GM21786 (cell line): ENCODE results near the gene MEF2C.

Experiments
- ATAC-seq: cut with Tn5 transposase; IDR thresholded peaks from one replicate; pipeline ENCODE4 v1.9.1; 2021; ENCODE audit not compliant: unreplicated experiment

Gene MEF2C

DNA sequence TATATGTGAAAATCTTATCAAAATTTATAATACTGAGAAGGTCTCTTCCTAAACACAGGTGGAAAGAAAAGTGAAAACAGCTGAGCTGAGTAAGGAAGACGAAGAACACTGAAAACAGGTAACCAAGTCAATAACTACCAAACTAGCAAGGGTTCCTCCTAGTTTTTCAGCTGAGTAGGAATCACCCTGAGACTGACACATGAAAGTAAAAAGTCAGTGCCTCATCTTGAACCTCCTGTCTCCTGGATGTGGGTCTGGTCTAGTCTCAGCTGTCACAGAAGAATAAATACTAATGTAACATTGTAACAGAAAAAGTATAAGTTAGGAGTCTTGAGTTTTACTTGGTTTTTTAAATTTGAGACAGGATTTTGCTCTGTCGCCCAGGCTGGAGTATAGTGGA, 121.0 kb downstream of the MEF2C start:
- no peak for ATAC-seq

DNA sequence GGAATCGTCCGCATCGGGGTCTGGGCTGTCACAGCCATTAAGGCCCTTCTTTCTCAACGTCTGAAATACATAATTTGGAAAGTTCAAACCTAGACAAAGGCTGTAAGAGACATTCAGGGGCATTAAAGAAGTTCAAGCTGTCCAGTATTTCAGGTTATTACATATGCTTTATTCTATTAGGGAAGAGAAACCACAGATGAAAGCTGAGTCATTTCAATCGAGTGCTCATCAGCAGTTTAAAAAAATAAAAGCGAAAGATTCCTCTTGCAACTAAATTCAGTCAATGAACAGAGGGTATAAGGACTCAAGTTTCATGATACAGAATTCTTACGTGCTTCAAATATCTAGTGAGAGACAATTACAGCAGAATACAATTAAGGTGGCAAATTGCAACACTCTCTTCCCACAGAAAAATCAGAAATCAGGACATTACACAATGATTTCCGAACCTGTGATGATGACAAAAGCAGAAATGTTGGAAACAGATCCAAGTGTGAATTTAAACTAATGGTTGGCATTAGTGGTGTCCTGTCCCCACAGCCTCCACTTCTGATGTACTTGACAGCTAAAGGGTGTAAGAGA, 121.6 kb downstream of the MEF2C start:
- peak; percentile 51 for ATAC-seq

DNA sequence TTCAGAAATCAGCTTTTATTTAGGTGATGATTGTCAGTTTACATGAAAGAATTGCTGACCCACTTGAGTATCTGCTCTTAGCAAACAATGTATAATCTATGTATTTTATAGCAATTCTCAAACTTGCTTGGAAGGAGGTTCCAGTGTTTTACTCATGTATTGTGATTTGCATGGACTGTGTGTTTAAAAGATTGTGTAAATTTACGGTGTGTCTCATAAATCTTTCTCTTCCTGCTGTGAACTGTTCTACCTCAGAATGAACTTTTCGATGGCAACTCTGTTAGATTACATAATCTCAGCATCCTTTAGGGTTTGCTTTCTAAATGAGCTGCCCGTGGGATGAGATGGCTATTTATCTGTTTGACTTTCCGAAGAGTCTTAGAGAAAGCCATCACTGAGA, 122.5 kb downstream of the MEF2C start:
- ATAC-seq: no peak

DNA sequence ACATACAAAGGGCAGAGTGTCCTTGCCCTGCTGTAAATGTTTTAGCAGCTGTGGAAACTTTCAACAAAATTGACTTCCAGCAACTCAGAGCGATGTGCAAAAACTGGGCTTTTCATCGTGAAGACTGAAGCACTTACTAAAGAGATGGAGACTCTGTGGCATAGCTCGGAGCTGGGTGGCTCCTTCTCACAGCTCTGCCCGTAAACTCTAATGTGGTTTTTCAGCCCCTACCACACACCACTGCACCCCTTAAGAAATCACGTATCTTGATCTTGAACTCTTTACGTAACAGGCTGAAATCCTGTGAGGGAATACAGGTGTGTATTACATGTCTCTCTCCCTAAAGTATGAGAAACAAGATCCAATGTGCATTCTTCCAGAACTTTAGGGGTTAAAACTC, 124.4 kb downstream of the MEF2C start:
- ATAC-seq: no peak

DNA sequence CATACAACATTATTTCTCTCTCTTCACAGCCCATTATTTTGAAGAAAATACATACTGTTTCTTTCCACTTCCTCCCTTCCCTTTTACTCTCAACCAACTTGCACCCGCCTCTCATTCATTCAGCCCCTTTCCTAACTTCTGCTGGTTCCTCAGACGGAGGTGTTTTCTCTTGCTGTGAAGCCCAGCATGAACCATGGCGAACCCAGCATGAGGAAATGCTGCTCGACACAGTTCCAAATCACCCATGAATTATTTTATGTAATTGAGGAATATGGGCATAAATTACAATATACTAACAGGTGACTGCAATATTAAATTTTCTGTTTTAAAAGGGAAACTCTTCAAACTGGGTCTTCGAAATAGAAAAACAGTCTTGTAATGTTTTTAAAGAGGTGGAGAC, 124.8 kb downstream of the MEF2C start:
- no peak for ATAC-seq

DNA sequence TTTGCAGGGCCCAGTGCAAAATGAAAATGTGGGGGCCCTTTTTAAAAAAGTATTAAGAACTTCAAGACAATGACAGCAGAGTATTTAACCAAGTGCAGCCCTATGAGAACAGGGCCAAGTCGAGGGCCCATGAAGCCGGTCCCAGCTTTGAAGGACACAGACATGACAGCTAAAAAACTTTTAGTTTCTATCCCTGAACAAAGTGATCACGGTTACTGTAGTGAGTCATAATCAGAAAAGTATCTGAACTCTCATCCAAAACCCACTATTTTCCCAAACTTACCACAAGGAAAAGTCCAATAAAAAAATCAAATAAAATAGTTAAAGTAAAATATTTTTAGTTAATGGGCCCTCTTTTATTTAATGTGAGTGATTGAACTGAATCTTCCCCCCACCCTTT, 126.0 kb downstream of the MEF2C start:
- peak; percentile 47 for ATAC-seq

DNA sequence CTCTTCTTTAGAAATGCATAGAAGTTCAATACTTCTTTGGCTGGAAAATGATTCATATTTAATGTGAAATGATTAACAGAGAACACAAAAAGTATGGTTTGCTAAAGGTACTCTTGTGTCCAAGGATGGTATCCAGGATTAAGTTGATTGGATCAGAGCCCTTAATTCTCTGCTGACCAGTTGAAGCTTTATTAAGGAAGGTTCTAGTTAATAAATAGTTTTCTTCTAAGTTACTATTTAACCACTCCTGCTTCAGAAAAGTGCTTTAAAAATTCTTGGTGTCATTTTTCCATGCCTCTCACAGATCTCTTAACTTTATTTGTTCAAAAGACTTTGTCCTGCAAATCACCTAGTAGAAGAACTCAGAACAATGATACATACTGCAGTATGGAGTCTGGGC, 134.3 kb downstream of the MEF2C start:
- ATAC-seq: no peak

GRCh38 chr5:88746438-88746882, 136.5 kb downstream of the MEF2C start:
- ATAC-seq: peak; percentile 93

DNA sequence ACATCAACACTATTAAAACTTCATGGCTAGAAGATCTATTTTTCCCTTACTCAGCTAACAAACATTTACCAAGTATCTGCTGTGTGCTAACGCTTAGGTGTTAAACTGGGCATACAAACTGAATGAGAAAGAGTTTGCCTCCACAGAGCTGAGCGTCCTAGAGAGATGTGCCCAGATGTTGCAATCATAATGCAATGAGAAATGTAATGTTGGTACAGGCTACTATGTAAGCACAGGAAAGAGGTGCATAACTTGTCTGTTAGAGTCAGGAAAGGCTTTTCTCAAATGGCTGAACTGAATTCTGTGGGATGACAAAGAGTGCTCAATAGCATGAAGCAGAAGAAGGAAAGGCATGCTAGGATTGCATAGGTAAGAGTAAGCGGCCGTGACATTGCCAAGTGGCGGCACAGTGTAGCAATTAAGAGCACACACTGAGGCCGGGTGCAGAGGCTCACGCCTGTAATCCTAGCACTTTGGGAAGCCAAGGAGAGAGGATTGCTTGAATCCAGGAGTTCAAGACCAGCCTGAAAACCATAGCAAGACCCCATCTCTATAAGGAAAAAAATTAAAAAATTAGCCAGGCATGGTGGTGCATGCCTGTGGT, 137.8 kb downstream of the MEF2C start:
- ATAC-seq: no peak

- ATAC-seq: no peak
These were observed 139.7 kb downstream of the MEF2C start for GRCh38 chr5:88743231-88743834.

GRCh38 chr5:88741964-88742363, 141.0 kb downstream of the MEF2C start:
- no peak for ATAC-seq

- ATAC-seq: no peak
These were observed 142.3 kb downstream of the MEF2C start for GRCh38 chr5:88740604-88741185.

DNA sequence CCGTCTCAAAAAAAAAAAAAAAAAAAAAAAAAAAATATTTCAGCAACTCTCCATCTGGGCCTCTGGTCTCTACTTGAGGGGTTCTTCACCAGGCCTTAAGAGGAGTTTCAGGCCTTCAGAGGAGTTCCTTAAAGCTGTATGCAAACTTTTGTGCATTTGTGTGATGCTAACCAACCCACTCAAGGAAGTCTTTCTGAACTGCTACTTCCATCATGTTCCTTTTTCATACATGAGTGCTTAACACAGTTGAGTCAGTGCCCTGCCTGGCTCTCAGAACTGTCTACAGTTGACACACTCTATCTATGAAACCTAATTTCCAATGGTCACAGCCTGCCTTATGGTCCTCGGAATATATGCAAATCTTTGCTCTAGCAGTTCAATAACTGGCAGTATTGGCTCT, 146.5 kb downstream of the MEF2C start:
- peak; percentile 31 for ATAC-seq

DNA sequence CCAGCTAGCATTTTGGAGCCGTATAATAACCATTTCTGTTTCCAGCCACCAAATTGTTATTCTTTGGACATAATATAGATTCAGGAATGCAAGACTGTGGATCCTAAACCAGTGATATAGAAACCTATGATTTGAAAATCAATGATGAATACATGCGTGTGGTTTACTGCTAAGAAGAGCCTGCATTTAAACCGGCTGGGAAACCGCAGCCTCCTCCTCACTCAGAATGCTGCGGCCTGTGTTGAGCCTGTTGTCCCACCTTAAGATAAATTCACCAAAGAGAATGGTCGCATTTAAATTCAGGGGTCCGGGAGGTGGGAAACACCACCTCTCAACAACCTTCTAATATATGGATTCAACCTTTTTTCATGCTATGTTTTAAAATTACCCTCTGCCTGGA, 148.0 kb downstream of the MEF2C start:
- no peak for ATAC-seq

- ATAC-seq: peak; percentile 59
These were observed 148.8 kb downstream of the MEF2C start for GRCh38 chr5:88734191-88734640.

DNA sequence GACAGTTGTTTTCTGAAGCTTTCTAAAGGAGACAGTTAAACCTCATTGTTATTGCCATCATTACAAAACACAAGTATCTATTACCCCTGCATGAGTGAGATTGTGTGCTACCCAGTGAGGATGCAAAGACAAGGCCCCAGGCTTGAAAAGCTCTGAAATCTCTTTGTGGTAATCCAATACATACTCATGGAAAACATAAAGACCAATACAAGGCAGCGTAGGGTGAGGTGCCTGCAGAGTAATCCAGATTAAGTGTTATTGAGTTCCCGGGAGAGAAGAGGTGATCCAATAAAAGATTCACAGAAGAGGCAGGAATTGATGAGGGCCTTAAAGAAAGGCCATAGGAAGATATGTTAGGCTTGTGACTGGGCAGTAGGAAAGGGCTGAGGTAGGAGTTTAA, 150.1 kb downstream of the MEF2C start:
- no peak for ATAC-seq

DNA sequence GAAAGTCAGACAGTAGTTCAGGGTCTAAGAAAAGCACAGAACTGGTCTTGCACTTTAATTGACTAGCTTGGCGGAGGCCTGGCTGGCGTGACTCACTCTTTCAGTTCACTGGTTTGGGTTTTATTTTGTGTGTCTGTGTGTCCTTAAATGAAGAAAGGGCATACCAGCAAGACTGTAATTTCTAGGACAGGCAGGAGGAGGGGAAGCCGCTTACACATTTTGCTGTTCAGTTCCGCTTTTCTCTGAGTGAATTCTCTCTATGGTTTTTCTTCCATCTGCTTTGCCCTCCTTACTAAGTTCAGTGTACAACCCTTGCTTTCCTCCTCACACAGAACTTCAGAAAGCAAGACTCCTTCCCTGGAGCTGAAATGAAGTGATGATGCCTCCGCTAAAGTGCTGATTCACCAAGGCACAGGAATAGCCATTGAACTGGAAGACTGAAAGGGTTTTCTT, 150.8 kb downstream of the MEF2C start:
- ATAC-seq: peak; percentile 56

GRCh38 chr5:88729829-88730182, 153.2 kb downstream of the MEF2C start:
- ATAC-seq: no peak

- ATAC-seq: peak; percentile 29
These were observed 153.7 kb downstream of the MEF2C start for GRCh38 chr5:88729084-88729828.

GRCh38 chr5:88727705-88728313, 155.2 kb downstream of the MEF2C start:
- no peak for ATAC-seq

DNA sequence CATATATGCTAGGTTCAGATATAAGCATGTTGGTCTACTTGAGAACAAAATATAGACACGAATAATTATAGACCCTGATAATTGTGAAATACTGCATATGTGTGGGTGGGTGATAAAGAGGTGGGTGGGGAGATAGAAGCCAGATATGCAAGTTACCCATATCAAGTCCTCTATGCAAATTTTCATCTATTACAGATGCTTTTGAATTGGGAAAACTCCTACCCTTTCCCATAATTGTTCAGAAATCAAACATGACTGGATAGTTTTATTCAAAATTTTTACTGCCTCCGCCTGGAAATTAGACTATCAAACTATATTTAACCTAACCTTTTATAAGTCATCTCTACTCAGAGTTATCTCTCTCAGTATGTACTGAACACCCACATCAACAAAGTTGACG, 157.5 kb downstream of the MEF2C start:
- ATAC-seq: no peak
